ENCODE data around the gene TTC9C.

Gene TTC9C

GRCh38 chr11:62770778-62771143 lies 42.5 kb downstream of the TTC9C start:
- Histone ChIP-seq H3K36me3 (ENCODE audit: control insufficient read depth in 2 of 2, insufficient read depth in 2 of 2, low read length in 2 of 2) (peaks cover 13 to 22% of the 10 kb centered on the region in 2 donors), H3K9ac (ENCODE audit: low read depth in 1 of 2, low read length in 2 of 2) (peak overlapping the region; percentile 64 to 74), H3K27me3 (ENCODE audit: control insufficient read depth in 2 of 2, insufficient read depth in 2 of 2, low read length in 2 of 2) (no peaks in the 10 kb centered on the region), H3K4me1 (ENCODE audit: control insufficient read depth in 2 of 2, insufficient read depth in 2 of 2, low read length in 2 of 2) (peaks cover 6 to 12% of the 10 kb centered on the region in 2 donors), H3K27ac (ENCODE audit: low read depth in 2 of 2, low read length in 2 of 2) (peak overlapping the region; percentile 92 to 95), H3K4me3 (ENCODE audit: low read length in 2 of 2) (peak overlapping the region; percentile 88 to 91), H3K9me3 (ENCODE audit: control insufficient read depth in 2 of 2, low read length in 2 of 2) (no peaks in the 10 kb centered on the region)

GRCh38 chr11:62771144-62772021 lies 43.1 kb downstream of the TTC9C start, which contains the start of gene TAF6L:
Gene TAF6L, plus strand, starts transcription at chr11:62771396. Its CDS starts 4,388 bp downstream, at chr11:62775784.
- H3K9me3 ChIP-seq (ENCODE audit: control insufficient read depth in 2 of 2, low read length in 2 of 2), result no peaks in the 10 kb centered on the region
- H3K9ac ChIP-seq (ENCODE audit: low read depth in 1 of 2, low read length in 2 of 2), result peak within 1 kb of the TSS; percentile 74 to 75
- H3K4me3 ChIP-seq (ENCODE audit: low read length in 2 of 2), result peak within 1 kb of the TSS; percentile 88 to 91
- peaks cover 6 to 12% of the 10 kb centered on the region in 2 donors for H3K4me1 ChIP-seq (ENCODE audit: control insufficient read depth in 2 of 2, insufficient read depth in 2 of 2, low read length in 2 of 2)
- H3K27me3 ChIP-seq (ENCODE audit: control insufficient read depth in 2 of 2, insufficient read depth in 2 of 2, low read length in 2 of 2), result no peaks in the 10 kb centered on the region
- H3K36me3 ChIP-seq (ENCODE audit: control insufficient read depth in 2 of 2, insufficient read depth in 2 of 2, low read length in 2 of 2), result peaks cover 14 to 24% of the 10 kb centered on the region in 2 donors
- H3K27ac ChIP-seq (ENCODE audit: low read depth in 2 of 2, low read length in 2 of 2), result peak within 1 kb of the TSS; percentile 92 to 95

GRCh38 chr11:62774407-62774806 lies 46.1 kb downstream of the TTC9C start:
- H3K4me1 ChIP-seq (ENCODE audit: control insufficient read depth in 2 of 2, insufficient read depth in 2 of 2, low read length in 2 of 2), result peaks cover 6 to 12% of the 10 kb centered on the region in 2 donors
- no peak overlapping the region for H3K27ac ChIP-seq (ENCODE audit: low read depth in 2 of 2, low read length in 2 of 2)
- H3K9ac ChIP-seq (ENCODE audit: low read depth in 1 of 2, low read length in 2 of 2), result no peak overlapping the region

GRCh38 chr11:62775646-62776045 lies 47.4 kb downstream of the TTC9C start:
- Histone ChIP-seq H3K4me1 (ENCODE audit: control insufficient read depth in 2 of 2, insufficient read depth in 2 of 2, low read length in 2 of 2) (peaks cover 3 to 9% of the 10 kb centered on the region in 2 donors), H3K36me3 (ENCODE audit: control insufficient read depth in 2 of 2, insufficient read depth in 2 of 2, low read length in 2 of 2) (peaks cover 25 to 27% of the 10 kb centered on the region in 2 donors)

More at GRCh38 chr11:62774407-62774806, 46.1 kb downstream of the TTC9C start:
- Histone ChIP-seq H3K36me3 (ENCODE audit: control insufficient read depth in 2 of 2, insufficient read depth in 2 of 2, low read length in 2 of 2) (peaks cover 25 to 27% of the 10 kb centered on the region in 2 donors), H3K27me3 (ENCODE audit: control insufficient read depth in 2 of 2, insufficient read depth in 2 of 2, low read length in 2 of 2) (no peaks in the 10 kb centered on the region), H3K4me3 (ENCODE audit: low read length in 2 of 2) (no peak overlapping the region), H3K9me3 (ENCODE audit: control insufficient read depth in 2 of 2, low read length in 2 of 2) (no peaks in the 10 kb centered on the region)

DNA sequence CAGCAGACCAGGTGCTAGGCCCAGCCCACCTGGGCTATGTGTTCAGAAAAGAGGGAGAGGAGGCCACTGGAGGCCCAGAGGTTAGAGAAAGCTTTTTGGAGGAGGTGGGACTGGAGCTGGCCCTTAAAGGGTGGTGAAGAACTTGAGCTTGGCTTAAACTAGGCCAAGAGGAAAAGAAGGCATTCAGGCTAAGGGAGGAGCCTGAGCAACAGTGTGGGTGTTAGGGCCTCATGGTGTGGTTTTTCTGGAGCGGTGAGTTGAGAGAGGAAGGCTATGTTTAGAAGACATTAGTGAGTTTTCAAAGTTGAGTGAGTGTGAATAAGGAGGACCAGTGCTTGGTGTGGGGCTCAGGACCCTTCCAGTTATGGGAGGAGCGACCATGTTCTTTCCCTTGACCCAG lies 49.1 kb downstream of the TTC9C start:
- H3K9me3 ChIP-seq (ENCODE audit: control insufficient read depth in 2 of 2, low read length in 2 of 2), result no peaks in the 10 kb centered on the region
- H3K27ac ChIP-seq (ENCODE audit: low read depth in 2 of 2, low read length in 2 of 2), result no peak overlapping the region
- no peaks in the 10 kb centered on the region for H3K4me1 ChIP-seq (ENCODE audit: control insufficient read depth in 2 of 2, insufficient read depth in 2 of 2, low read length in 2 of 2)
- H3K4me3 ChIP-seq (ENCODE audit: low read length in 2 of 2), result no peak overlapping the region
- peaks cover 25 to 29% of the 10 kb centered on the region in 2 donors for H3K36me3 ChIP-seq (ENCODE audit: control insufficient read depth in 2 of 2, insufficient read depth in 2 of 2, low read length in 2 of 2)
- no peaks in the 10 kb centered on the region for H3K27me3 ChIP-seq (ENCODE audit: control insufficient read depth in 2 of 2, insufficient read depth in 2 of 2, low read length in 2 of 2)
- H3K9ac ChIP-seq (ENCODE audit: low read depth in 1 of 2, low read length in 2 of 2), result no peak overlapping the region

More at GRCh38 chr11:62775646-62776045, 47.4 kb downstream of the TTC9C start:
- H3K4me3 ChIP-seq (ENCODE audit: low read length in 2 of 2), result no peak overlapping the region
- no peaks in the 10 kb centered on the region for H3K27me3 ChIP-seq (ENCODE audit: control insufficient read depth in 2 of 2, insufficient read depth in 2 of 2, low read length in 2 of 2)
- no peak overlapping the region for H3K27ac ChIP-seq (ENCODE audit: low read depth in 2 of 2, low read length in 2 of 2)
- H3K9ac ChIP-seq (ENCODE audit: low read depth in 1 of 2, low read length in 2 of 2), result no peak overlapping the region
- no peaks in the 10 kb centered on the region for H3K9me3 ChIP-seq (ENCODE audit: control insufficient read depth in 2 of 2, low read length in 2 of 2)

DNA sequence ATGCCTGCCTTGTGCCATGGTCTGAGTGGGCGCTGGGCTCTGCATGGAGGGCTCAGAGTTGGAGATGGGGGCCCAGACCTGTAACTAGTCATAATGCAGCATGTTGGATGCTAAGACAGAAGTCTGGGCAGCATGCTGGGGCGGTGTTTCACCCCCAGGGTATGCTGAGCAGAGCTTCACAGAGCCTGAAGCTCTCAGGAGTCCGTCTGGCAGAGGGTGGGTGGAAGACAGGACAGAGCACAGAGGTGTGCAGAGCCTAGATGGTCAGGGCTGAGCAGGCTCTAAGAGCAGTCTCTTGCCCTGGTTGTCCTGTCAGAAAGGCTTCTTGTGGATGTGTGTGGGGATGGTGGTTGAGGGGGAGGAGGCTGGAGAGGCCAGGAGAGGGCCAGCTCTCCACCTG lies 50.2 kb downstream of the TTC9C start:
- H3K27ac ChIP-seq (ENCODE audit: low read depth in 2 of 2, low read length in 2 of 2), result no peak overlapping the region
- no peak overlapping the region for H3K4me3 ChIP-seq (ENCODE audit: low read length in 2 of 2)
- no peaks in the 10 kb centered on the region for H3K9me3 ChIP-seq (ENCODE audit: control insufficient read depth in 2 of 2, low read length in 2 of 2)
- no peak overlapping the region for H3K9ac ChIP-seq (ENCODE audit: low read depth in 1 of 2, low read length in 2 of 2)
- peaks cover 29 to 30% of the 10 kb centered on the region in 2 donors for H3K36me3 ChIP-seq (ENCODE audit: control insufficient read depth in 2 of 2, insufficient read depth in 2 of 2, low read length in 2 of 2)
- no peaks in the 10 kb centered on the region for H3K27me3 ChIP-seq (ENCODE audit: control insufficient read depth in 2 of 2, insufficient read depth in 2 of 2, low read length in 2 of 2)
- H3K4me1 ChIP-seq (ENCODE audit: control insufficient read depth in 2 of 2, insufficient read depth in 2 of 2, low read length in 2 of 2), result no peaks in the 10 kb centered on the region

DNA sequence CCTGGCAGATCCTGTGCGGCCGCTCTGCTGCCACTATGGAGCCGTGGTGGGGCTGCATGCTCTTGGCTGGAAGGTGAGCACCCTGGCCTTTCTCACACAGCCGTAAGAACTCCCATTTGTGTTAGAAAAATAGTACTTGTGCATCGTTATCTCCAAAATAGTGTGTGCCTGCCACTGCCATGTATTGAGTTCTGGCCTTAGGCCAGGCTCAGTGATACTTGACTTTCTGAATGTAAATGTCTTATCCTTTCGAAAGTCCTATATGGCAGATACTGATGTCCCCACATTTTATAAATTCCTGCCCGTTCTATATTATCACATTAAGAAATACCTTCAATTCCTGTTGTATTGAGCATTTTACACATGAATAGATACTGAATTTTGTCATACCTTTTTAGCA lies 54.5 kb downstream of the TTC9C start:
- Histone ChIP-seq H3K4me3 (ENCODE audit: low read length in 2 of 2) (no peak overlapping the region), H3K27ac (ENCODE audit: low read depth in 2 of 2, low read length in 2 of 2) (no peak overlapping the region), H3K9ac (ENCODE audit: low read depth in 1 of 2, low read length in 2 of 2) (no peak overlapping the region), H3K36me3 (ENCODE audit: control insufficient read depth in 2 of 2, insufficient read depth in 2 of 2, low read length in 2 of 2) (peaks cover 13 to 16% of the 10 kb centered on the region in 2 donors), H3K9me3 (ENCODE audit: control insufficient read depth in 2 of 2, low read length in 2 of 2) (no peaks in the 10 kb centered on the region), H3K4me1 (ENCODE audit: control insufficient read depth in 2 of 2, insufficient read depth in 2 of 2, low read length in 2 of 2) (peaks cover 8 to 10% of the 10 kb centered on the region in 2 donors), H3K27me3 (ENCODE audit: control insufficient read depth in 2 of 2, insufficient read depth in 2 of 2, low read length in 2 of 2) (no peaks in the 10 kb centered on the region)

DNA sequence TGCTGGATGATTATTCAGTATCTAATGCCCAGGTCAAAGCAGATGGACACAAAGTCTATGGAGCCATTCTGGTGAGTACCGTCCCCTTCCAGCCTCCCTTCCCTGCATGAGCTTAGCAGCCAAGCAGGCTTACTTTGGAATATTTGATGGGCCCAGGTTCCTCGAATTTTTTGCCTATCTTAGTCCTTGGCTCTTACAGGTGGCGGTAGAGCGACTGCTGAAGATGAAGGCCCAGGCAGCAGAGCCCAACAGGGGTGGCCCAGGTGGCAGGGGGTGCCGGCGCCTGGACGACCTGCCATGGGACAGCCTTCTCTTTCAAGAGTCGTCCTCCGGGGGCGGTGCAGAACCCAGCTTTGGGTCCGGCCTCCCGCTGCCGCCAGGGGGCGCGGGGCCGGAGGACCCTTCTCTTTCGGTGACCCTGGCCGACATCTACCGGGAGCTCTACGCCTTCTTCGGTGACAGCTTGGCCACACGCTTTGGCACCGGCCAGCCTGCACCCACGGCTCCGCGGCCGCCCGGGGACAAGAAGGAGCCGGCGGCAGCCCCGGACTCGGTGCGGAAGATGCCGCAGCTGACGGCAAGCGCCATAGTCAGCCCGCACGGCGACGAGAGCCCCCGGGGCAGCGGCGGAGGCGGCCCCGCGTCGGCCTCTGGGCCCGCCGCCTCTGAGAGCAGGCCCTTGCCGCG lies 58.2 kb downstream of the TTC9C start:
- peak overlapping the region; percentile 90 to 96 for H3K4me3 ChIP-seq (ENCODE audit: low read length in 2 of 2)
- peaks cover 12 to 15% of the 10 kb centered on the region in 2 donors for H3K36me3 ChIP-seq (ENCODE audit: control insufficient read depth in 2 of 2, insufficient read depth in 2 of 2, low read length in 2 of 2)
- H3K9ac ChIP-seq (ENCODE audit: low read depth in 1 of 2, low read length in 2 of 2), result peak overlapping the region; percentile 93 to 94
- peaks cover 24 to 33% of the 10 kb centered on the region in 2 donors for H3K4me1 ChIP-seq (ENCODE audit: control insufficient read depth in 2 of 2, insufficient read depth in 2 of 2, low read length in 2 of 2)
- peak overlapping the region; percentile 97 to 98 for H3K27ac ChIP-seq (ENCODE audit: low read depth in 2 of 2, low read length in 2 of 2)
- no peaks in the 10 kb centered on the region for H3K9me3 ChIP-seq (ENCODE audit: control insufficient read depth in 2 of 2, low read length in 2 of 2)
- H3K27me3 ChIP-seq (ENCODE audit: control insufficient read depth in 2 of 2, insufficient read depth in 2 of 2, low read length in 2 of 2), result no peaks in the 10 kb centered on the region

- Histone ChIP-seq H3K4me3 (ENCODE audit: low read length in 2 of 2) (peak within 1 kb of the TSS; percentile 90 to 96), H3K9me3 (ENCODE audit: control insufficient read depth in 2 of 2, low read length in 2 of 2) (no peaks in the 10 kb centered on the region), H3K27ac (ENCODE audit: low read depth in 2 of 2, low read length in 2 of 2) (peak within 1 kb of the TSS; percentile 97 to 98), H3K27me3 (ENCODE audit: control insufficient read depth in 2 of 2, insufficient read depth in 2 of 2, low read length in 2 of 2) (no peaks in the 10 kb centered on the region), H3K9ac (ENCODE audit: low read depth in 1 of 2, low read length in 2 of 2) (peak within 1 kb of the TSS; percentile 93 to 94), H3K4me1 (ENCODE audit: control insufficient read depth in 2 of 2, insufficient read depth in 2 of 2, low read length in 2 of 2) (peaks cover 27 to 37% of the 10 kb centered on the region in 2 donors), H3K36me3 (ENCODE audit: control insufficient read depth in 2 of 2, insufficient read depth in 2 of 2, low read length in 2 of 2) (peaks cover 12 to 13% of the 10 kb centered on the region in 2 donors)
These were observed 58.9 kb downstream of the TTC9C start, which contains the start of gene TMEM179B for GRCh38 chr11:62787005-62787759. Gene TMEM179B, plus strand, starts transcription at chr11:62787402. Its CDS starts 30 bp downstream, at chr11:62787432.

Measured in mucosa of rectum (tissue), 2 donors.